ENCODE data around the gene REG3A.

The REG3A gene

DNA sequence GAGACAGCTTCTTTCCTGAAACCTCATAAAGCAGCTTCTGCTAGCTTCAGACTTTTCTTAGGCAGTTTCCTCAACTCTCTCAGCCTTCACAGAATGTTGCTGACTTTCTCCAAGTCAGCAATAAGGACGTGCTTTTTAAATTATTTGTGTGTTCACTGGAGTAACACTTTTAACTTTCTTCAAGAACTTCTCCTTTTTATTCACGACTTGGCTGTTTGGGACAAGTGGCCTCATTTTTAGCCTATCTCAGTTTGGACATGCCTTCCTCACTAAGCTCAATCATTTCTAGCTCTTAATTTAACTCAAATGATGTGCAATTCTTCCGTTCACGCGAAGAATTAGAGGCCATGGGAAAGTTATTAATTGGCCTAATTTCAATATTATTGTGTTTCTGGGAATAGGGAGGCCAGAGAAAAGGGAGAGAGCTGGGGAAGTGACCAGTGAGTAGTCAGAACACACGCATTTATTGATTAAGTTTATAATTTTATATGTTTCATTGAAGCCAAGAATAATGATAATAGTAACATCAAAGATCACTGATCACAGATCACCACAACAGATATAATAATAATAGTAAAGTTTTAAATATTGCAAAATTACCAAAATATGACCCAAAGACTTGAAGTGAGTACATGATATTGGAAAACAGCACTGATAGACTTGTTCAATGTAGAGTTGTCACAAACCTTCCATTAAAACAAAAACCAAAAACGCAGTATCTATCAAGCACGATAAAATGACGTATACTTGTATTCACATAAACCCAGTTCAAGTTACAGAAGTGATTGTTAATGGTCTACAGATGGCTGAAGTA is 34.4 kb downstream of the REG3A start:
- TF ChIP-seq, protein P1, sequence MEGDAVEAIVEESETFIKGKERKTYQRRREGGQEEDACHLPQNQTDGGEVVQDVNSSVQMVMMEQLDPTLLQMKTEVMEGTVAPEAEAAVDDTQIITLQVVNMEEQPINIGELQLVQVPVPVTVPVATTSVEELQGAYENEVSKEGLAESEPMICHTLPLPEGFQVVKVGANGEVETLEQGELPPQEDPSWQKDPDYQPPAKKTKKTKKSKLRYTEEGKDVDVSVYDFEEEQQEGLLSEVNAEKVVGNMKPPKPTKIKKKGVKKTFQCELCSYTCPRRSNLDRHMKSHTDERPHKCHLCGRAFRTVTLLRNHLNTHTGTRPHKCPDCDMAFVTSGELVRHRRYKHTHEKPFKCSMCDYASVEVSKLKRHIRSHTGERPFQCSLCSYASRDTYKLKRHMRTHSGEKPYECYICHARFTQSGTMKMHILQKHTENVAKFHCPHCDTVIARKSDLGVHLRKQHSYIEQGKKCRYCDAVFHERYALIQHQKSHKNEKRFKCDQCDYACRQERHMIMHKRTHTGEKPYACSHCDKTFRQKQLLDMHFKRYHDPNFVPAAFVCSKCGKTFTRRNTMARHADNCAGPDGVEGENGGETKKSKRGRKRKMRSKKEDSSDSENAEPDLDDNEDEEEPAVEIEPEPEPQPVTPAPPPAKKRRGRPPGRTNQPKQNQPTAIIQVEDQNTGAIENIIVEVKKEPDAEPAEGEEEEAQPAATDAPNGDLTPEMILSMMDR (conservative IDR thresholded peaks at IDR 0.05): no peak
- no peak for TF ChIP-seq ZFX (IDR thresholded peaks at IDR 0.05)
- H3K27ac ChIP-seq: no peak overlapping the region

DNA sequence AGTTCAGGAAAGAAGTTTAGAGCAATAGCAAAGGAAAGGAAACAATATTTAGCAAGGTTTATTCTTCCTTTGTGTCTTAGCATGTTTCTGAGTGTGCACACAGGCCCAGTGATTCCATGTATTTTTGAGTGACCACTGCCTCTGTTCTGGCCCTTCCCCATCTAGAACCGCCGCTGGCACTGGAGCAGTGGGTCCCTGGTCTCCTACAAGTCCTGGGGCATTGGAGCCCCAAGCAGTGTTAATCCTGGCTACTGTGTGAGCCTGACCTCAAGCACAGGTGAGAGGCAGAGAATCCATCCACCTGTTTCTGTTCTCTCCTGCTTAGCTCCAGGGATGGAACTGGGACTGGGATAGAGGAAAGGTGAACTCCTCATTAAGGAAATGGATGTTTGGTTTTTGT is 36.9 kb downstream of the REG3A start:
- TF ChIP-seq ZFX (IDR thresholded peaks at IDR 0.05): no peak
- TF ChIP-seq, protein P1 (conservative IDR thresholded peaks at IDR 0.05): no peak
- no peak overlapping the region for H3K27ac ChIP-seq

DNA sequence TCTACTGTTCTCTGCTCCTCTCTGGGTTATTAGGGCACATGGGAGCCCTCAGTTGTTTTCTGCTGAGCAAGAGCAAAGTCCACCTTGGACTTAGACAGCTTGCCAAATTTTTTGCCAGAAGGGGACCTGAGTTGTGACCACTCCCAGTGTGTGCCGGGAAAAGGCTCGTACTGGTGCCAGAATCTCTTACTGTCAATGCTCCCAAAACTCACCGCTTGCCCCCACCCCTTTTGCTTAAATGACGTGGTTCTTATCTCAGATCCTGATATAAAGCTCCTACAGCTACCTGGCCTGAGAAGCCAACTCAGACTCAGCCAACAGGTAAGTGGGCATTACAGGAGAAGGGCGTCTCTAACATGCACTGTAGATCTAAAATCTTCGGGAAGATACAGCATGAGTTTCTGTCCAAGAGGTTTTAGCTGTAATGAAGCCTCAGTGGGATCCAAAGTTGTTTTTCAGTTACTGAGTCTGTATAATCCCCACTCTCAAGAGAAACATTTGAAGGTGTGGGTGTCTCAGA is 39.3 kb downstream of the REG3A start, which contains the start of gene REG1A:
REG1A (plus strand) TSS at position 295 of the 520 bp plus-strand sequence. CDS start 374 bp downstream, outside the sequence.
- H3K27ac ChIP-seq: no peak within 1 kb of the TSS

DNA sequence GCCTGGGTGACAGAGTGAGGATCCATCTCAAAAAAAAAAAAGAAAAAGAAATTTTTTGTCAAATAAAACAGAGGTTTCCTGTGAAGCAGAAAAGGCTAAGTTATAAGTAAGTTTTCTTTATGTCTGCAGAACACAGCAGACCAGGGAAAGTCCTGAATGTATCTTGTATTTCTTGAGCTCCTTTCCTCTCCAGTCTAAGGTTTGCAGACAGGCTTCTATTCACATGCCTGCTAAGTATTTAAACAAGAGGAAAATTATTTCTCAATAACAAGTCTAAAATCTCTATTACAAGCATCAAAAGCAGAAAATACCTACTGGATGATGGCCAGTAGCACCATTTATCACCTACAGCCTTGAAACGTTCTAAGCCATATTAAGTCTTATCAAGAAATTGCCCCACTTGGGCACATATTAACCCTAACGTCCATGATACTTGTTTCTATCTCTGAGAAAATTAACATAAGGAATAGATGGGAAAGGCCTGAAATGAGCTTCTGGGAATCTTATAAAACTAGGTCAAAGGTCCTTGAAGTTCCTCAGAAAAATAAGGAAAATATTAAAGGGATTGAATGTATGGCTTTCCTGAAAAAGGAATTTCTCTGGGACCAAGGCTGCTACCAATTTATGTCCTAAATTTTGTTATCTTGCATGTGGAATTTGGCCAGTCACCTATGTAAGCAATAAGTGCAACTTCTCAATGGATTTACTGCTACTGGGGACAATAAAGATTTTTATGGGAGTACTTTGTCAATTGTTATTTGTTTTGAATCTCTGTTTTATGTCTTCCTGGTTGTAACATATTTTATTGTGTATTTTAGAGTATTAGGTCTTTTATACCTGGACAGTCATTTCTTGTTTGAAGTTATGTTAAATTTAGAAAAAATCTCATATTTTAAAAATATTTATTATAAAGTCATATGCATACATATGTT is 42.3 kb downstream of the REG3A start:
- H3K27ac ChIP-seq: no peak overlapping the region
- TF ChIP-seq, protein P1 (conservative IDR thresholded peaks at IDR 0.05): no peak
- TF ChIP-seq ZFX (IDR thresholded peaks at IDR 0.05): no peak

More for the DNA sequence above, 39.3 kb downstream of the REG3A start, which contains the start of gene REG1A:
- TF ChIP-seq, protein P1 (conservative IDR thresholded peaks at IDR 0.05): no peak
- no peak for TF ChIP-seq ZFX (IDR thresholded peaks at IDR 0.05)

DNA sequence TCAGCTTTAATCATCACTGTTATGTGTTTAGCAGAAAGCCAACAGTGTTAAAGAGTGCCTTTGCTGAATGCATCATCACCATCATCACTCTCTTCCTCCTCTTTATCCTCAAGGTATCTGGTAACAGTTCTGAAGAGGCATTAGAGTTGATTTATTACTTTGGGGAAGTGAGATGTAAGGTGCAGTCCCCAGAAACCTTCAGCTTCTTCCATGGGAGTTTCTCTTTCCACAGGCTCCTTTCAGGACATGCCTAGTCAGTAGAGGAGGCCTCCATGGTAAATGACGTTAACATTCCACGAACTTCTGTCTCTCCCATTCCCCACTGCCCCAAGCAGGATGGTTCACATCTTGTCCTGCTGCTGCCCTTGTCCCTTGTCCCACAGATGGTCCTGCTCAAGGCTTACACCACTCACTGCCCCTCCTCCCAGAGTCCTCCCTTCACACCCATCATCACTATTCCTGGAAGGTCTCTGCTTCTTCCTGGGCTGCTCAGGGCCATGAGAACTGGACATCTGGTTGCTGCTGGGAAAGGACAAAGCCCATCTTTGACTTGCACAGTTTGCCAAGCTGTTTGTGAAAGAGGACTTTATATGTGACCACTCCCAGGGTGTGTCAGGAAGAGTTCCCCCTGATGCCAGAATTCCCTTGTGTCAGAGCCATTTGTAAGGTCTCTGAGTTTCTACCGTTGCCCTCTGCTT is 44.6 kb downstream of the REG3A start:
- TF ChIP-seq, protein P1 (conservative IDR thresholded peaks at IDR 0.05): no peak
- no peak for TF ChIP-seq ZFX (IDR thresholded peaks at IDR 0.05)

DNA sequence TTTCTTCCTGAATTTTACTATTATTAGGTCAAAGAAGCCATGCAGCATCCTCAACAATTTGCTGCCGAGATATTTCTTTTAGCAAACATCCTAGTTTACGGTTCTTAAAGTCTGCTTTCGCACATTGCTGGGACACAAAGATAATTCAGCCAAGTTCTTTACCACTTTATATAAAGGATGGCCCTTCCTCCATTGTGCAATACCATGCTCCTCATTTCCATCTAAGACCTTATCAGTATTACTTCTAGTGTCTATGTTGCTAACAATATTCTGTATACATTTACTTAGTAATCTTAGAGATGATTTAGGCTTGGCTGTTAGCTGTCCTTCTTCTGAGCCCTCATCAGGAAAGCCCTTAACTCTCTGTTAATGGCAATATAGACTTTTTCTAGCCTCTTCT is 47.3 kb downstream of the REG3A start:
- no peak overlapping the region for H3K27ac ChIP-seq
- TF ChIP-seq, protein P1 (conservative IDR thresholded peaks at IDR 0.05): no peak
- no peak for TF ChIP-seq ZFX (IDR thresholded peaks at IDR 0.05)

More for the DNA sequence above, 44.6 kb downstream of the REG3A start:
- H3K27ac ChIP-seq: no peak overlapping the region
